GM21723 (cell line): ENCODE measurements around the gene UBA1.
"Not testable (repeated sequence)": the region's sequence is repeated elsewhere in the genome, so short reads cannot be mapped to it uniquely, and the experiment has no call there.

Source experiments
- ATAC-seq: cut with Tn5 transposase; IDR thresholded peaks from one replicate; pipeline ENCODE4 v1.9.1; 2021; ENCODE audit warnings: mild to moderate bottlenecking, moderate library complexity; ENCODE audit not compliant: unreplicated experiment

The UBA1 gene

GRCh38 chrX:47247999-47248320 is 54.3 kb downstream of the UBA1 start:
- ATAC-seq, result no peak

- no peak for ATAC-seq
These were observed 54.9 kb downstream of the UBA1 start for GRCh38 chrX:47248576-47248975.

- ATAC-seq, result no peak
These were observed 56.4 kb downstream of the UBA1 start for GRCh38 chrX:47250017-47250347.

- ATAC-seq, result not testable (repeated sequence)
These were observed 64.0 kb downstream of the UBA1 start for GRCh38 chrX:47257620-47258019.
